ENCODE data around the gene MXI1. TPM values are rescaled to one million over a fixed set of nuclear protein-coding genes. Genes with fewer than 3 reads are reported as not detected.

The MXI1 gene
- total RNA-seq, 2 donors from 2014 or later: 31.3 to 55.4 TPM

GRCh38 chr10:110214371-110214826, 7.0 kb downstream of the MXI1 start:
- no peak overlapping the region for H3K27ac Mint-ChIP-seq
- peak overlapping the region; percentile 16 for H3K27ac ChIP-seq (ENCODE audit: low read depth, low read length)
- no peak for DNase-seq
- H3K4me1 ChIP-seq (ENCODE audit: control insufficient read depth, insufficient read depth, low read length): peaks cover 8% of the 10 kb centered on the region
- no peaks in the 10 kb centered on the region for H3K9me3 ChIP-seq (ENCODE audit: control insufficient read depth, low read length)
- peaks cover 27% of the 10 kb centered on the region for H3K27me3 ChIP-seq (ENCODE audit: control insufficient read depth, insufficient read depth, low read length, poor library complexity, severe bottlenecking)
- 40 to 68% methylated on average over 1 to 3 of the region's 3 CpGs for WGBS, 2 experiments (ENCODE audit: insufficient coverage in 1 of 2, insufficient read length in 1 of 2)
- peaks cover 3% of the 10 kb centered on the region for H3K36me3 Mint-ChIP-seq (ENCODE audit: low read depth)
- H3K36me3 ChIP-seq (ENCODE audit: control insufficient read depth, insufficient read depth, low read length): no peaks in the 10 kb centered on the region
- no peak overlapping the region for H3K4me3 Mint-ChIP-seq
- TF ChIP-seq CTCF (conservative IDR thresholded peaks at IDR 0.05): no peak
- H3K9ac ChIP-seq (ENCODE audit: extremely low read depth, low read length, poor library complexity, severe bottlenecking): no peak overlapping the region
- H3K4me3 ChIP-seq (ENCODE audit: low read length): no peak overlapping the region
- peaks cover 24% of the 10 kb centered on the region for H3K4me1 Mint-ChIP-seq
- H3K27me3 Mint-ChIP-seq (ENCODE audit: insufficient read depth): peaks cover 31% of the 10 kb centered on the region
- H3K9me3 Mint-ChIP-seq: no peaks in the 10 kb centered on the region

- H3K9me3 Mint-ChIP-seq: no peaks in the 10 kb centered on the region
- Histone ChIP-seq H3K27me3 (ENCODE audit: control insufficient read depth, insufficient read depth, low read length, poor library complexity, severe bottlenecking) (peaks cover 27% of the 10 kb centered on the region), H3K4me3 (ENCODE audit: low read length) (no peak overlapping the region), H3K9ac (ENCODE audit: extremely low read depth, low read length, poor library complexity, severe bottlenecking) (no peak overlapping the region), H3K36me3 (ENCODE audit: control insufficient read depth, insufficient read depth, low read length) (no peaks in the 10 kb centered on the region), H3K9me3 (ENCODE audit: control insufficient read depth, low read length) (no peaks in the 10 kb centered on the region), H3K4me1 (ENCODE audit: control insufficient read depth, insufficient read depth, low read length) (peaks cover 8% of the 10 kb centered on the region), H3K27ac (ENCODE audit: low read depth, low read length) (no peak overlapping the region)
- H3K36me3 Mint-ChIP-seq (ENCODE audit: low read depth): peaks cover 3% of the 10 kb centered on the region
- peaks cover 29% of the 10 kb centered on the region for H3K27me3 Mint-ChIP-seq (ENCODE audit: insufficient read depth)
- no peak overlapping the region for H3K4me3 Mint-ChIP-seq
- H3K4me1 Mint-ChIP-seq: peaks cover 27% of the 10 kb centered on the region
- DNase-seq: no peak
- no peak for TF ChIP-seq CTCF (conservative IDR thresholded peaks at IDR 0.05)
- WGBS, 2 experiments (ENCODE audit: insufficient coverage in 1 of 2, insufficient read length in 1 of 2): 69 to 83% methylated on average over 3 to 5 of the region's 5 CpGs
- no peak overlapping the region for H3K27ac Mint-ChIP-seq
These were observed 8.1 kb downstream of the MXI1 start for GRCh38 chr10:110215286-110216170.

GRCh38 chr10:110216240-110216639, 8.8 kb downstream of the MXI1 start:
- peaks cover 33% of the 10 kb centered on the region for H3K4me1 Mint-ChIP-seq
- H3K27me3 Mint-ChIP-seq (ENCODE audit: insufficient read depth): peaks cover 29% of the 10 kb centered on the region
- Histone ChIP-seq H3K4me1 (ENCODE audit: control insufficient read depth, insufficient read depth, low read length) (peaks cover 11% of the 10 kb centered on the region), H3K9ac (ENCODE audit: extremely low read depth, low read length, poor library complexity, severe bottlenecking) (no peak overlapping the region), H3K36me3 (ENCODE audit: control insufficient read depth, insufficient read depth, low read length) (no peaks in the 10 kb centered on the region), H3K27me3 (ENCODE audit: control insufficient read depth, insufficient read depth, low read length, poor library complexity, severe bottlenecking) (peaks cover 27% of the 10 kb centered on the region), H3K9me3 (ENCODE audit: control insufficient read depth, low read length) (no peaks in the 10 kb centered on the region), H3K27ac (ENCODE audit: low read depth, low read length) (no peak overlapping the region), H3K4me3 (ENCODE audit: low read length) (no peak overlapping the region)
- H3K36me3 Mint-ChIP-seq (ENCODE audit: low read depth): peaks cover 3% of the 10 kb centered on the region
- no peak for DNase-seq
- no peak for TF ChIP-seq CTCF (conservative IDR thresholded peaks at IDR 0.05)
- no peak overlapping the region for H3K4me3 Mint-ChIP-seq
- no peaks in the 10 kb centered on the region for H3K9me3 Mint-ChIP-seq
- no peak overlapping the region for H3K27ac Mint-ChIP-seq
